Epithelial cell of proximal tubule (primary cell): ENCODE results near the gene CYTH1. TPM values are rescaled to one million over a fixed set of nuclear protein-coding genes. Genes with fewer than 3 reads are reported as not detected.

Source experiments
- DNase-seq: peaks from one replicate; pipeline ENCODE4 v3.0.0-alpha.2; 2011; ENCODE audit warnings: low read depth
- H3K4me3 ChIP-seq: 2 replicates; pipeline ENCODE4 v1.5.1; 2011; ENCODE audit warnings: low read depth, mild to moderate bottlenecking, low read length
- CTCF ChIP-seq: conservative IDR thresholded peaks from 2 replicates; pipeline ENCODE4 v1.5.1; 2012; ENCODE audit warnings: low read depth, mild to moderate bottlenecking, low read length
- total RNA-seq: library from RNA; depleted of rRNA; stranded (reverse); fragments of >200 nt; gene quantifications from 2 replicates; pipeline ENCODE4 v1.2.3, GENCODE V29; 2015

Gene CYTH1
- total RNA-seq, 1 donor from 2014 or later, result 16.8 TPM

- TF ChIP-seq CTCF, result no peak
- DNase-seq, result no peak
- H3K4me3 ChIP-seq, result no peak overlapping the region
Observed at GRCh38 chr17:78729641-78730040, 52.4 kb downstream of the CYTH1 start.

- DNase-seq, result no peak
- TF ChIP-seq CTCF, result no peak
- no peak overlapping the region for H3K4me3 ChIP-seq
Observed at GRCh38 chr17:78728495-78728894, 53.6 kb downstream of the CYTH1 start.

GRCh38 chr17:78727476-78728229 is 54.4 kb downstream of the CYTH1 start:
- DNase-seq, result no peak
- TF ChIP-seq CTCF, result no peak
- H3K4me3 ChIP-seq, result no peak overlapping the region

- no peak overlapping the region for H3K4me3 ChIP-seq
- TF ChIP-seq CTCF, result no peak
- DNase-seq, result no peak
Observed at GRCh38 chr17:78727057-78727456, 55.0 kb downstream of the CYTH1 start.

- no peak for TF ChIP-seq CTCF
- no peak for DNase-seq
- no peak overlapping the region for H3K4me3 ChIP-seq
Observed at GRCh38 chr17:78726513-78726912, 55.6 kb downstream of the CYTH1 start.

GRCh38 chr17:78725448-78726021 is 56.5 kb downstream of the CYTH1 start:
- no peak for DNase-seq
- TF ChIP-seq CTCF, result no peak
- H3K4me3 ChIP-seq, result no peak overlapping the region

GRCh38 chr17:78724999-78725398 is 57.1 kb downstream of the CYTH1 start:
- no peak for TF ChIP-seq CTCF
- no peak overlapping the region for H3K4me3 ChIP-seq

More at GRCh38 chr17:78724999-78725398, 57.1 kb downstream of the CYTH1 start:
- no peak for DNase-seq
